HepG2 (cell line): ENCODE measurements around the gene PLCD4. TPM values are rescaled to one million over a fixed set of nuclear protein-coding genes. Genes with fewer than 3 reads are reported as not detected.

Experiments used
- E2F1 ChIP-seq: sonication (generic); formaldehyde crosslinking; IDR thresholded peaks from 2 replicates; pipeline ENCODE4 v1.5.0; 2020; ENCODE audit warnings: missing genetic modification reagents
- GLMP ChIP-seq: sonication (generic); formaldehyde crosslinking; IDR thresholded peaks from 2 replicates; pipeline ENCODE4 v1.9.0; 2021; ENCODE audit warnings: missing genetic modification reagents, mild to moderate bottlenecking, borderline replicate concordance
- HIC2 ChIP-seq: sonication (generic); formaldehyde crosslinking; IDR thresholded peaks from 2 replicates; pipeline ENCODE4 v1.9.0; 2022; ENCODE audit warnings: low read depth, missing genetic modification reagents
- HNRNPUL1 ChIP-seq: fragments of 200-400 bp; formaldehyde crosslinking; IDR thresholded peaks from 2 replicates; pipeline ENCODE4 v1.6.1; 2017; ENCODE audit warnings: low read depth, mild to moderate bottlenecking, low read length, moderate library complexity
- HOXA5 ChIP-seq: sonication (generic); formaldehyde crosslinking; IDR thresholded peaks from 2 replicates; pipeline ENCODE4 v1.4.0; 2020; ENCODE audit warnings: missing genetic modification reagents
- IRF2 ChIP-seq: IDR thresholded peaks from 2 replicates; pipeline ENCODE4 v1.6.1; 2018; ENCODE audit warnings: missing genetic modification reagents, missing compliant biosample characterization
- IRX3 ChIP-seq: sonication (generic); formaldehyde crosslinking; IDR thresholded peaks from 2 replicates; pipeline ENCODE4 v1.8.1; 2023; ENCODE audit warnings: mild to moderate bottlenecking, low read depth, missing genetic modification reagents, borderline replicate concordance
- MYNN ChIP-seq: sonication (generic); formaldehyde crosslinking; IDR thresholded peaks from 2 replicates; pipeline ENCODE4 v1.4.0; 2020; ENCODE audit warnings: mild to moderate bottlenecking, low read depth, missing genetic modification reagents
- NR2F1 ChIP-seq, 2 experiments: fragments of 450-650 bp in 1 of 2; formaldehyde crosslinking in 1 of 2; IDR thresholded peaks; 2 replicates each; pipeline versions ENCODE4 v1.5.0 to v1.6.1; 2016 to 2020; ENCODE audit warnings: mild to moderate bottlenecking in 1 of 2, missing compliant biosample characterization in 1 of 2, missing genetic modification reagents in 1 of 2, moderate library complexity in 1 of 2
- PRPF4 ChIP-seq: fragments of 200-400 bp; formaldehyde crosslinking; IDR thresholded peaks from 2 replicates; pipeline ENCODE4 v1.6.1; 2016; ENCODE audit warnings: low read length, low read depth; ENCODE audit not compliant: poor library complexity, severe bottlenecking
- TOE1 ChIP-seq: sonication (generic); formaldehyde crosslinking; IDR thresholded peaks from 2 replicates; pipeline ENCODE4 v1.4.0; 2020; ENCODE audit warnings: mild to moderate bottlenecking, missing genetic modification reagents
- ZFP41 ChIP-seq: sonication (generic); formaldehyde crosslinking; IDR thresholded peaks from 2 replicates; pipeline ENCODE4 v1.4.0; 2020; ENCODE audit warnings: mild to moderate bottlenecking, missing genetic modification reagents, borderline replicate concordance
- ZNF142 ChIP-seq: sonication (generic); formaldehyde crosslinking; IDR thresholded peaks from 2 replicates; pipeline ENCODE4 v1.4.0; 2020; ENCODE audit warnings: missing genetic modification reagents
- ZNF703 ChIP-seq: sonication (generic); formaldehyde crosslinking; IDR thresholded peaks from 2 replicates; pipeline ENCODE4 v1.5.1; 2020; ENCODE audit warnings: missing genetic modification reagents, mild to moderate bottlenecking, moderate library complexity, borderline replicate concordance
- ZNF800 ChIP-seq: sonication (generic); formaldehyde crosslinking; IDR thresholded peaks from 2 replicates; pipeline ENCODE4 v1.4.0; 2020; ENCODE audit warnings: missing genetic modification reagents
- polyA plus RNA-seq, 8 experiments: library from polyadenylated mRNA; depleted of rRNA in 3 of 8; stranded (reverse) in 7 of 8; unstranded in 1 of 8; fragments of >200 nt; fragmentation: Illumina TruSeq in 4 of 8; extraction: Trizol in 4 of 8; gene quantifications; 2 replicates each; pipeline versions ENCODE4 v1.2.1 to v1.2.3, GENCODE V29; 2011 to 2016; ENCODE audit warnings: low read depth in 4 of 8, missing spikeins in 1 of 8, mixed read lengths in 1 of 8; ENCODE audit not compliant: insufficient read depth in 1 of 8
- total RNA-seq, 5 experiments: library from RNA; depleted of rRNA; stranded (reverse); fragments of >200 nt; fragmentation: Illumina TruSeq; extraction: Trizol; gene quantifications; 2 replicates each; pipeline ENCODE4 v1.2.3, GENCODE V29; 2016; ENCODE audit warnings: low read depth in 1 of 5

PLCD4 gene
- total and polyA plus RNA-seq, 2 of the 13 experiments (the other 11 are each of a cell fraction or from before 2014, with no cell fraction given) = 0.26 TPM; not detected in 1

- TF ChIP-seq GLMP (CRISPR knock-in tag) (no peak), TOE1 (no peak), ZNF142 (CRISPR knock-in tag) (no peak), NR2F1 (CRISPR knock-in tag; IDR thresholded peaks at IDR 0.05) (0 out of 4 replicates have a peak, but pooled peaks of 1 of the 2 experiments have one; percentile 21), HNRNPUL1 (no peak), IRF2 (CRISPR knock-in tag) (peak; percentile 79), IRX3 (CRISPR knock-in tag) (0 out of 2 replicates have a peak, but pooled peaks have one; percentile 40), ZNF800 (no peak), E2F1 (CRISPR knock-in tag) (no peak), PRPF4 (no peak), ZNF703 (CRISPR knock-in tag) (no peak), HIC2 (CRISPR knock-in tag) (no peak; the same call in 1 of the 2 replicates), HOXA5 (no peak), MYNN (CRISPR knock-in tag) (no peak), ZFP41 (CRISPR knock-in tag) (peak; percentile 41; the same call in 1 of the 2 replicates)
These were observed 64.2 kb downstream of the PLCD4 start, which contains the start of the genes RNF25 and STK36 (continued) for GRCh38 chr2:218671654-218672566.
